Activated CD4-positive, alpha-beta T cell treated with anti-CD3 and anti-CD28 coated beads, Interleukin-2, Interleukin-6, amounts not matched to agents 100 ng/mL and 50 ng/mL, durations not matched to agents 16 hours and 8 hours (primary cell): ENCODE results near the gene SERHL2.
"Not testable (repeated sequence)": the region's sequence is repeated elsewhere in the genome, so short reads cannot be mapped to it uniquely, and the experiment has no call there.

Source experiments
- DNase-seq: peaks from one replicate; pipeline ENCODE4 v3.0.0-alpha.2; 2020

SERHL2 gene

GRCh38 chr22:42575996-42576574, 22.3 kb downstream of the SERHL2 start:
- DNase-seq, result not testable (repeated sequence)

- DNase-seq, result not testable (repeated sequence)
Observed at GRCh38 chr22:42577141-42577540, 23.4 kb downstream of the SERHL2 start.

GRCh38 chr22:42577623-42578240, 24.0 kb downstream of the SERHL2 start:
- DNase-seq, result no peak

- DNase-seq, result not testable (repeated sequence)
Observed at GRCh38 chr22:42580040-42580439, 26.3 kb downstream of the SERHL2 start.

GRCh38 chr22:42581194-42581761, 27.5 kb downstream of the SERHL2 start:
- DNase-seq, result not testable (repeated sequence)

GRCh38 chr22:42581762-42582716, 28.3 kb downstream of the SERHL2 start:
- DNase-seq, result peak; percentile 89

GRCh38 chr22:42582987-42583386, 29.2 kb downstream of the SERHL2 start:
- DNase-seq, result no peak

GRCh38 chr22:42584364-42584940, 30.7 kb downstream of the SERHL2 start:
- DNase-seq, result no peak

- no peak for DNase-seq
Observed at GRCh38 chr22:42585096-42585495, 31.3 kb downstream of the SERHL2 start.

GRCh38 chr22:42586381-42586780, 32.6 kb downstream of the SERHL2 start:
- no peak for DNase-seq

- DNase-seq, result no peak
Observed at GRCh38 chr22:42587588-42588175, 33.9 kb downstream of the SERHL2 start.

GRCh38 chr22:42591987-42592386, 38.2 kb downstream of the SERHL2 start:
- no peak for DNase-seq

- no peak for DNase-seq
Observed at GRCh38 chr22:42595434-42595833, 41.7 kb downstream of the SERHL2 start.

- DNase-seq, result no peak
Observed at GRCh38 chr22:42596336-42596735, 42.6 kb downstream of the SERHL2 start.

- DNase-seq, result no peak
Observed at GRCh38 chr22:42596863-42597530, 43.2 kb downstream of the SERHL2 start.

- DNase-seq, result no peak
Observed at GRCh38 chr22:42601879-42602465, 48.2 kb downstream of the SERHL2 start.

- no peak for DNase-seq
Observed at GRCh38 chr22:42602470-42602869, 48.7 kb downstream of the SERHL2 start.

- DNase-seq, result no peak
Observed at GRCh38 chr22:42603427-42603826, 49.7 kb downstream of the SERHL2 start.

- no peak for DNase-seq
Observed at GRCh38 chr22:42604403-42604802, 50.6 kb downstream of the SERHL2 start.

GRCh38 chr22:42607641-42608040, 53.9 kb downstream of the SERHL2 start:
- DNase-seq, result not testable (repeated sequence)

GRCh38 chr22:42608136-42608822, 54.5 kb downstream of the SERHL2 start:
- DNase-seq, result no peak
